ENCODE results near the gene DCP2.

The DCP2 gene

DNA sequence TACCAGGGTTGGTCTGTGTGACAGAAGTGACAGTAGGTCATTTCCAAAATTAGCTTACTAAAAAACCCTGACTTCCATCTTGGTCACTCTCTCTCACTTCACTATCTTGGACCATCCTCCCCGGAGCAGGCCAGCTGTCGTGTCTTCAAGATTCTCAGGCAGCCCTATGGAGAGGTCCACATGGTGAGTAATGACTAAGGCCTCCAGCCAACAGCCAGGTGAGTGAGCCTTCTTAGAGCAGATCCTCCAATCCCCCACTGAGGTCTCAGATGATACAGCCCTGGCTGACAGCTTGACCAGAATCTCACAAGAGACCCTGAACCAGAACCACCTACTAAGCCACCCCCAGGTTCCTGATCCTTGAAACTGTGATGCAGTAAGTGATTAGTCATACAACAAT lies 92.0 kb downstream of the DCP2 start:
- H3K27ac ChIP-seq: no peak overlapping the region
- TF ChIP-seq, protein P1, sequence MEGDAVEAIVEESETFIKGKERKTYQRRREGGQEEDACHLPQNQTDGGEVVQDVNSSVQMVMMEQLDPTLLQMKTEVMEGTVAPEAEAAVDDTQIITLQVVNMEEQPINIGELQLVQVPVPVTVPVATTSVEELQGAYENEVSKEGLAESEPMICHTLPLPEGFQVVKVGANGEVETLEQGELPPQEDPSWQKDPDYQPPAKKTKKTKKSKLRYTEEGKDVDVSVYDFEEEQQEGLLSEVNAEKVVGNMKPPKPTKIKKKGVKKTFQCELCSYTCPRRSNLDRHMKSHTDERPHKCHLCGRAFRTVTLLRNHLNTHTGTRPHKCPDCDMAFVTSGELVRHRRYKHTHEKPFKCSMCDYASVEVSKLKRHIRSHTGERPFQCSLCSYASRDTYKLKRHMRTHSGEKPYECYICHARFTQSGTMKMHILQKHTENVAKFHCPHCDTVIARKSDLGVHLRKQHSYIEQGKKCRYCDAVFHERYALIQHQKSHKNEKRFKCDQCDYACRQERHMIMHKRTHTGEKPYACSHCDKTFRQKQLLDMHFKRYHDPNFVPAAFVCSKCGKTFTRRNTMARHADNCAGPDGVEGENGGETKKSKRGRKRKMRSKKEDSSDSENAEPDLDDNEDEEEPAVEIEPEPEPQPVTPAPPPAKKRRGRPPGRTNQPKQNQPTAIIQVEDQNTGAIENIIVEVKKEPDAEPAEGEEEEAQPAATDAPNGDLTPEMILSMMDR (conservative IDR thresholded peaks at IDR 0.05): no peak
- TF ChIP-seq ZFX (IDR thresholded peaks at IDR 0.05): no peak

Data from C4-2B (cell line).